ENCODE measurements around the gene PTPDC1.

PTPDC1 gene

DNA sequence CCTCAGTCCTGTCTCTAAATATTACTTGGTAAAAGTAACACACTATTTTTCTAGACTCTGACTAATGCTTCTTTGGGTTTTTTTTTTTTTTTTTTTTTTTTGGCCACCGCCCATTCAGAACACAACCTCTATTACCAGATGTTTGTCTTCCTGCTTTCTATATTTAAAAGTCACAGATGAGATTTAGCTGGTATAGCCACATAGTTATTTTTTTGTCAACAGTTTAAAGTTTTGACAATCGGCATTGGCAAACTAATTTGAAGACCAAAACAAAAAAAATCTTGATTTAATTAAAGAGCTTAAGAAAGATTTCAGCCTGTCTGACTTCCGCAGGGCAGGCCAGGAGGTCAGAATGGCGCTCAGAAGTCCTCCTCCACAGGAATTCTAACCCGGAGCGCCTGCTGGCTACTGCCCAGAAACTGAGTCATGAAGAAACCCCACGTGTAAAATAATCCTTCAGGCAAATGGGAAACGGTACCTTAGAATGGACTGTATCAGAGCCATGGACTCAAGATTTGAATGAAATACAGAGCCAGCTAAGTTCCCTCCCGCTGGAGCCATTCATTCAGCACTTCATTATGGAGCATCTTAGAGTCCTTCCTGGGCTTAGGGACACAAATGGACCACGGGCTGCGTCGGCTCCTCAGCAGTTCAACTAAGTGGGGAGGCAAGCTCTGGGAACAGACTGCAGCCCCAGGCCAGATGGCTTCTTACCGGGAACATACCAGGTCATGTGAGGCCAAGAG lies 55.6 kb downstream of the PTPDC1 start:
- Histone ChIP-seq H2BK120ac (ENCODE audit: insufficient read depth, low read length, poor library complexity) (no peak overlapping the region), H3K79me2 (ENCODE audit: control insufficient read depth, insufficient read depth, low read length, poor library complexity) (no peaks in the 10 kb centered on the region), H3K36me3 (ENCODE audit: control insufficient read depth in 1 of 2, insufficient read depth in 2 of 2, low read length in 2 of 2) (no peaks in the 10 kb centered on the region), H3K4ac (ENCODE audit: low read depth, low read length) (no peak overlapping the region), H3K27me3 (ENCODE audit: insufficient read depth, low read length) (no peaks in the 10 kb centered on the region), H2BK12ac (ENCODE audit: low read length) (no peak overlapping the region), H4K91ac (ENCODE audit: low read depth, low read length) (no peak overlapping the region), H2AFZ (ENCODE audit: insufficient read depth, low read length, poor library complexity) (peak overlapping the region; percentile 23), H2AK5ac (ENCODE audit: low read length) (no peak overlapping the region), H4K12ac (ENCODE audit: low read depth, low read length) (no peak overlapping the region), H3K4me2 (ENCODE audit: low read length) (no peak overlapping the region), H3K4me1 (ENCODE audit: control insufficient read depth in 1 of 2, insufficient read depth in 2 of 2, low read length in 2 of 2) (peaks cover 12 to 20% of the 10 kb centered on the region in 2 experiments), H2BK5ac (ENCODE audit: low read depth, low read length, poor library complexity) (no peak overlapping the region), H4K8ac (ENCODE audit: low read depth, low read length) (no peak overlapping the region), H3K4me3 (ENCODE audit: low read depth, low read length) (no peak overlapping the region), H3K79me1 (ENCODE audit: low read length) (no peaks in the 10 kb centered on the region), H3K9me3 (ENCODE audit: insufficient read depth, low read depth, low read length) (no peaks in the 10 kb centered on the region), H3K9ac (ENCODE audit: low read length) (no peak overlapping the region), H3K14ac (ENCODE audit: low read length) (peak overlapping the region; percentile 20), H3K18ac (ENCODE audit: low read length) (no peak overlapping the region), H3K23ac (ENCODE audit: low read length) (no peak overlapping the region), H3K27ac (ENCODE audit: low read depth, low read length) (no peak overlapping the region)
- peak; percentile 47 to 54 for DNase-seq
- WGBS (ENCODE audit: extremely low coverage, insufficient coverage, insufficient read length), result no CpG with 5 or more reads among the region's 13 CpGs

DNA sequence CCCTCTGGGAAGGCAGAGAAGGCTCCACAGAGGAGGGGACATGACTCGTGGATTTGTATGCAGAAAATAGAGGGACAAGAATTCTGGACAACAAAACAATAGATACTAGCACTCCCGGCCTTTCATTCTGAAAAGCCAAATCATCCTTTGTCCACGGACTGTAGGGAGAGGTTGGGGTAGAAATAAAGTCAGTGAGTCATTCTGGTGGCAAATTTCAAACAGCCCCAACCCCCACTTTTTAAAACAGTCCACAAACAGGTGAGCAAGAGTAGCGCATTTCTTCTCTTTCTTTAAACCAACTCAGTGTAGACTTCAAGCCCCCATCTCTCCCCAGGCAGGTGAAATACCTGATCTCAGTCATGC lies 56.1 kb downstream of the PTPDC1 start:
- no peak overlapping the region for H4K91ac ChIP-seq (ENCODE audit: low read depth, low read length)
- WGBS (ENCODE audit: extremely low coverage, insufficient coverage, insufficient read length), result no CpG with 5 or more reads among the region's 4 CpGs
- H3K23ac ChIP-seq (ENCODE audit: low read length), result no peak overlapping the region

DNA sequence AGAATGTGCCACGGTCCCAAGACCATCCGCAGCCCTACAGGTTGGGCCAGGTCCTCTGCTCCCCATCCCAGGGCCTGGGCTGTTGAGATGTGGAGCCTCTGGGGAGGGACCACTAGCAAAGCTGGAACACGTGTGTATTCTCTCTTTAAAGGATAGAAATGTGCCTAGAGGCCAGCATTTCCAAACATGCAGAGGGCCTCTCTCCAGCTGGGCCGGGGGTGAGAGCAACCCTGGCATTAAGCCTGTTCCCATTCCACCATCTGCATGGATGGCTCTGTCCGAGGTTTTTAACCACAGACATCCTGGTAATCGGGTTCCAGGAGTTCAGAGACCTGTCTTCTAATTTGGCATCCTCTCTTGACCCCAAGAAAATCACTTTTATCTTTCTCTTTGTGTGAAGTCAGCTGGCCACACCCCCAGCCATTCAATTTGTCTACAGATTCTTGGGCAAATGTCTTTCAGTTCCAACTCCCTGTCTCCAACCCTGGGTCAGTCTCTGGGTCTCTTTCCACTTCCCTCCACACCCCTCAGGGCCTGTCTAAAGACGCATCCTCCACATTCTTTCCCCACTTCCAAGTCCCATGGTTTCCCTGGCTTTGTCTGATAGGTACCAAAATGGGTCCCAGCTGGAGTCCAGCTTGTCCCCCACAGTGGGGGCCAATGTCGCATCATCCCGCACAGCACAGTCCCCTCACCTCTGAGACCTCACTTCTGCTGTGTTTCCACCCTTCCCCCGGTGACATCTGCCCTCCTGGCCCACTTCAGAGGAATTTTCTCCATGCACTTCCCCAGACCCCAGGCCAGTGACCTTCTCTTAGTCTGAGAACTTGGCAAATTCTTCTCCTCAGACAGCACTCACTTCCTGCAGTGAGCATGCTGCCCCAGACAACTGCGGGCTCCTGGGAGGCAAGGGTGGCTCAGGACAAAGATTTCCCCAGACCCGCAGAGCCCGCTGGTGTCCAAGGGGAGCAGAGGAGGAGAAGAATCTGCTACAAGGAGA lies 56.8 kb downstream of the PTPDC1 start:
- Histone ChIP-seq H3K79me2 (ENCODE audit: control insufficient read depth, insufficient read depth, low read length, poor library complexity) (no peaks in the 10 kb centered on the region), H3K14ac (ENCODE audit: low read length) (no peak overlapping the region), H3K36me3 (ENCODE audit: control insufficient read depth in 1 of 2, insufficient read depth in 2 of 2, low read length in 2 of 2) (no peaks in the 10 kb centered on the region), H3K79me1 (ENCODE audit: low read length) (no peaks in the 10 kb centered on the region), H3K27me3 (ENCODE audit: insufficient read depth, low read length) (no peaks in the 10 kb centered on the region), H2AK5ac (ENCODE audit: low read length) (no peak overlapping the region), H4K8ac (ENCODE audit: low read depth, low read length) (no peak overlapping the region), H3K9ac (ENCODE audit: low read length) (no peak overlapping the region), H3K18ac (ENCODE audit: low read length) (no peak overlapping the region), H4K91ac (ENCODE audit: low read depth, low read length) (no peak overlapping the region), H3K4me1 (ENCODE audit: control insufficient read depth in 1 of 2, insufficient read depth in 2 of 2, low read length in 2 of 2) (peaks cover 12 to 20% of the 10 kb centered on the region in 2 experiments), H3K23ac (ENCODE audit: low read length) (no peak overlapping the region), H3K4me3 (ENCODE audit: low read depth, low read length) (no peak overlapping the region), H3K4me2 (ENCODE audit: low read length) (no peak overlapping the region), H4K12ac (ENCODE audit: low read depth, low read length) (no peak overlapping the region), H2BK5ac (ENCODE audit: low read depth, low read length, poor library complexity) (no peak overlapping the region), H3K4ac (ENCODE audit: low read depth, low read length) (no peak overlapping the region), H2BK120ac (ENCODE audit: insufficient read depth, low read length, poor library complexity) (no peak overlapping the region), H2BK12ac (ENCODE audit: low read length) (no peak overlapping the region), H3K27ac (ENCODE audit: low read depth, low read length) (no peak overlapping the region), H2AFZ (ENCODE audit: insufficient read depth, low read length, poor library complexity) (no peak overlapping the region), H3K9me3 (ENCODE audit: insufficient read depth, low read depth, low read length) (no peaks in the 10 kb centered on the region)
- WGBS (ENCODE audit: extremely low coverage, insufficient coverage, insufficient read length), result no CpG with 5 or more reads among the region's 13 CpGs
- DNase-seq, result peak; percentile 42 to 43

More for the DNA sequence above, 56.1 kb downstream of the PTPDC1 start:
- Histone ChIP-seq H3K36me3 (ENCODE audit: control insufficient read depth in 1 of 2, insufficient read depth in 2 of 2, low read length in 2 of 2) (no peaks in the 10 kb centered on the region), H3K4ac (ENCODE audit: low read depth, low read length) (no peak overlapping the region), H3K79me1 (ENCODE audit: low read length) (no peaks in the 10 kb centered on the region), H3K4me3 (ENCODE audit: low read depth, low read length) (no peak overlapping the region), H3K9me3 (ENCODE audit: insufficient read depth, low read depth, low read length) (no peaks in the 10 kb centered on the region), H3K18ac (ENCODE audit: low read length) (no peak overlapping the region), H3K79me2 (ENCODE audit: control insufficient read depth, insufficient read depth, low read length, poor library complexity) (no peaks in the 10 kb centered on the region), H2AK5ac (ENCODE audit: low read length) (no peak overlapping the region), H4K8ac (ENCODE audit: low read depth, low read length) (no peak overlapping the region), H4K12ac (ENCODE audit: low read depth, low read length) (no peak overlapping the region), H3K9ac (ENCODE audit: low read length) (no peak overlapping the region), H3K27ac (ENCODE audit: low read depth, low read length) (no peak overlapping the region), H2BK120ac (ENCODE audit: insufficient read depth, low read length, poor library complexity) (no peak overlapping the region), H2AFZ (ENCODE audit: insufficient read depth, low read length, poor library complexity) (peak overlapping the region; percentile 23), H2BK5ac (ENCODE audit: low read depth, low read length, poor library complexity) (no peak overlapping the region), H3K4me1 (ENCODE audit: control insufficient read depth in 1 of 2, insufficient read depth in 2 of 2, low read length in 2 of 2) (peaks cover 12 to 20% of the 10 kb centered on the region in 2 experiments), H3K4me2 (ENCODE audit: low read length) (no peak overlapping the region), H3K27me3 (ENCODE audit: insufficient read depth, low read length) (no peaks in the 10 kb centered on the region), H3K14ac (ENCODE audit: low read length) (no peak overlapping the region), H2BK12ac (ENCODE audit: low read length) (no peak overlapping the region)
- DNase-seq, result no peak

DNA sequence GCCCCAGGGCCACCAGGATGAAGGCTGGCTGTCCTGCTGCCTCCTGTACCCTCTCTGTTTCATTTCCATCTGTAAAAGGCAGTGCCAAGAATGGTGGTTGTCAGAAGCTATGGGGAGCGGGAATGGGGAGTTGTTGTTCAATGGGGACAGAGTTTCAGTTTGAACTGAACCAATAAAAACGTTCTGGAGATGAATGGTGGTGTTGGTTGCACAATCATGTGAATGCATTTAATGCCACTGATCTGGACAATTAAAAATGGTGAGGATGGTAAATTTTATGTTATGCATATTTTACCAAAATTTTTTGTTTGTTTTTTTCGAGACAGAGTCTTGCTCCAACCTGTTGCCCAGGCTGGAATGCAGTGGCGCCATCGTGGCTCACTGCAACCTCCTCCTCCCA lies 58.1 kb downstream of the PTPDC1 start:
- H3K23ac ChIP-seq (ENCODE audit: low read length), result no peak overlapping the region
- no peak overlapping the region for H4K12ac ChIP-seq (ENCODE audit: low read depth, low read length)
- H3K79me2 ChIP-seq (ENCODE audit: control insufficient read depth, insufficient read depth, low read length, poor library complexity), result no peaks in the 10 kb centered on the region
- no CpG with 5 or more reads among the region's 5 CpGs for WGBS (ENCODE audit: extremely low coverage, insufficient coverage, insufficient read length)
- peak overlapping the region; percentile 40 for H3K14ac ChIP-seq (ENCODE audit: low read length)
- H2BK5ac ChIP-seq (ENCODE audit: low read depth, low read length, poor library complexity), result no peak overlapping the region
- H2BK12ac ChIP-seq (ENCODE audit: low read length), result no peak overlapping the region
- no peaks in the 10 kb centered on the region for H3K36me3 ChIP-seq (ENCODE audit: control insufficient read depth in 1 of 2, insufficient read depth in 2 of 2, low read length in 2 of 2)
- H3K4me1 ChIP-seq (ENCODE audit: control insufficient read depth in 1 of 2, insufficient read depth in 2 of 2, low read length in 2 of 2), result peaks cover 12 to 20% of the 10 kb centered on the region in 2 experiments
- no peak overlapping the region for H4K8ac ChIP-seq (ENCODE audit: low read depth, low read length)
- no peak overlapping the region for H2AFZ ChIP-seq (ENCODE audit: insufficient read depth, low read length, poor library complexity)
- peak overlapping the region; percentile 2 for H2AK5ac ChIP-seq (ENCODE audit: low read length)
- H3K27me3 ChIP-seq (ENCODE audit: insufficient read depth, low read length), result no peaks in the 10 kb centered on the region
- DNase-seq, result no peak
- H3K9ac ChIP-seq (ENCODE audit: low read length), result no peak overlapping the region
- no peaks in the 10 kb centered on the region for H3K9me3 ChIP-seq (ENCODE audit: insufficient read depth, low read depth, low read length)
- no peak overlapping the region for H3K18ac ChIP-seq (ENCODE audit: low read length)
- no peak overlapping the region for H3K4ac ChIP-seq (ENCODE audit: low read depth, low read length)
- no peak overlapping the region for H4K91ac ChIP-seq (ENCODE audit: low read depth, low read length)
- no peak overlapping the region for H2BK120ac ChIP-seq (ENCODE audit: insufficient read depth, low read length, poor library complexity)
- no peak overlapping the region for H3K4me2 ChIP-seq (ENCODE audit: low read length)
- no peak overlapping the region for H3K4me3 ChIP-seq (ENCODE audit: low read depth, low read length)
- no peak overlapping the region for H3K27ac ChIP-seq (ENCODE audit: low read depth, low read length)
- H3K79me1 ChIP-seq (ENCODE audit: low read length), result no peaks in the 10 kb centered on the region

Data from trophoblast cell (in vitro differentiated cells and primary cell).